ENCODE measurements around the gene ID1.

GRCh38 chr20:31638816-31639215, 33.7 kb downstream of the ID1 start:
- TF ChIP-seq EZH2phosphoT487 (IDR thresholded peaks at IDR 0.05; ENCODE audit: unreplicated experiment), result no peak
- TF ChIP-seq, protein P1, sequence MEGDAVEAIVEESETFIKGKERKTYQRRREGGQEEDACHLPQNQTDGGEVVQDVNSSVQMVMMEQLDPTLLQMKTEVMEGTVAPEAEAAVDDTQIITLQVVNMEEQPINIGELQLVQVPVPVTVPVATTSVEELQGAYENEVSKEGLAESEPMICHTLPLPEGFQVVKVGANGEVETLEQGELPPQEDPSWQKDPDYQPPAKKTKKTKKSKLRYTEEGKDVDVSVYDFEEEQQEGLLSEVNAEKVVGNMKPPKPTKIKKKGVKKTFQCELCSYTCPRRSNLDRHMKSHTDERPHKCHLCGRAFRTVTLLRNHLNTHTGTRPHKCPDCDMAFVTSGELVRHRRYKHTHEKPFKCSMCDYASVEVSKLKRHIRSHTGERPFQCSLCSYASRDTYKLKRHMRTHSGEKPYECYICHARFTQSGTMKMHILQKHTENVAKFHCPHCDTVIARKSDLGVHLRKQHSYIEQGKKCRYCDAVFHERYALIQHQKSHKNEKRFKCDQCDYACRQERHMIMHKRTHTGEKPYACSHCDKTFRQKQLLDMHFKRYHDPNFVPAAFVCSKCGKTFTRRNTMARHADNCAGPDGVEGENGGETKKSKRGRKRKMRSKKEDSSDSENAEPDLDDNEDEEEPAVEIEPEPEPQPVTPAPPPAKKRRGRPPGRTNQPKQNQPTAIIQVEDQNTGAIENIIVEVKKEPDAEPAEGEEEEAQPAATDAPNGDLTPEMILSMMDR (conservative IDR thresholded peaks at IDR 0.05; ENCODE audit: low read depth in 2 of 2), result no peak
- no peak for TF ChIP-seq EZH2 (IDR thresholded peaks at IDR 0.05; ENCODE audit: low read depth, unreplicated experiment)
- TF ChIP-seq, protein P2, sequence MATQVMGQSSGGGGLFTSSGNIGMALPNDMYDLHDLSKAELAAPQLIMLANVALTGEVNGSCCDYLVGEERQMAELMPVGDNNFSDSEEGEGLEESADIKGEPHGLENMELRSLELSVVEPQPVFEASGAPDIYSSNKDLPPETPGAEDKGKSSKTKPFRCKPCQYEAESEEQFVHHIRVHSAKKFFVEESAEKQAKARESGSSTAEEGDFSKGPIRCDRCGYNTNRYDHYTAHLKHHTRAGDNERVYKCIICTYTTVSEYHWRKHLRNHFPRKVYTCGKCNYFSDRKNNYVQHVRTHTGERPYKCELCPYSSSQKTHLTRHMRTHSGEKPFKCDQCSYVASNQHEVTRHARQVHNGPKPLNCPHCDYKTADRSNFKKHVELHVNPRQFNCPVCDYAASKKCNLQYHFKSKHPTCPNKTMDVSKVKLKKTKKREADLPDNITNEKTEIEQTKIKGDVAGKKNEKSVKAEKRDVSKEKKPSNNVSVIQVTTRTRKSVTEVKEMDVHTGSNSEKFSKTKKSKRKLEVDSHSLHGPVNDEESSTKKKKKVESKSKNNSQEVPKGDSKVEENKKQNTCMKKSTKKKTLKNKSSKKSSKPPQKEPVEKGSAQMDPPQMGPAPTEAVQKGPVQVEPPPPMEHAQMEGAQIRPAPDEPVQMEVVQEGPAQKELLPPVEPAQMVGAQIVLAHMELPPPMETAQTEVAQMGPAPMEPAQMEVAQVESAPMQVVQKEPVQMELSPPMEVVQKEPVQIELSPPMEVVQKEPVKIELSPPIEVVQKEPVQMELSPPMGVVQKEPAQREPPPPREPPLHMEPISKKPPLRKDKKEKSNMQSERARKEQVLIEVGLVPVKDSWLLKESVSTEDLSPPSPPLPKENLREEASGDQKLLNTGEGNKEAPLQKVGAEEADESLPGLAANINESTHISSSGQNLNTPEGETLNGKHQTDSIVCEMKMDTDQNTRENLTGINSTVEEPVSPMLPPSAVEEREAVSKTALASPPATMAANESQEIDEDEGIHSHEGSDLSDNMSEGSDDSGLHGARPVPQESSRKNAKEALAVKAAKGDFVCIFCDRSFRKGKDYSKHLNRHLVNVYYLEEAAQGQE (IDR thresholded peaks at IDR 0.05; ENCODE audit: unreplicated experiment), result no peak
- no peak for TF ChIP-seq POLR2AphosphoS5 (IDR thresholded peaks at IDR 0.05; ENCODE audit: low read depth)
- TF ChIP-seq CREB1 (CRISPR knock-in tag; IDR thresholded peaks at IDR 0.05; ENCODE audit: low read depth), result no peak
- TF ChIP-seq, protein P3, sequence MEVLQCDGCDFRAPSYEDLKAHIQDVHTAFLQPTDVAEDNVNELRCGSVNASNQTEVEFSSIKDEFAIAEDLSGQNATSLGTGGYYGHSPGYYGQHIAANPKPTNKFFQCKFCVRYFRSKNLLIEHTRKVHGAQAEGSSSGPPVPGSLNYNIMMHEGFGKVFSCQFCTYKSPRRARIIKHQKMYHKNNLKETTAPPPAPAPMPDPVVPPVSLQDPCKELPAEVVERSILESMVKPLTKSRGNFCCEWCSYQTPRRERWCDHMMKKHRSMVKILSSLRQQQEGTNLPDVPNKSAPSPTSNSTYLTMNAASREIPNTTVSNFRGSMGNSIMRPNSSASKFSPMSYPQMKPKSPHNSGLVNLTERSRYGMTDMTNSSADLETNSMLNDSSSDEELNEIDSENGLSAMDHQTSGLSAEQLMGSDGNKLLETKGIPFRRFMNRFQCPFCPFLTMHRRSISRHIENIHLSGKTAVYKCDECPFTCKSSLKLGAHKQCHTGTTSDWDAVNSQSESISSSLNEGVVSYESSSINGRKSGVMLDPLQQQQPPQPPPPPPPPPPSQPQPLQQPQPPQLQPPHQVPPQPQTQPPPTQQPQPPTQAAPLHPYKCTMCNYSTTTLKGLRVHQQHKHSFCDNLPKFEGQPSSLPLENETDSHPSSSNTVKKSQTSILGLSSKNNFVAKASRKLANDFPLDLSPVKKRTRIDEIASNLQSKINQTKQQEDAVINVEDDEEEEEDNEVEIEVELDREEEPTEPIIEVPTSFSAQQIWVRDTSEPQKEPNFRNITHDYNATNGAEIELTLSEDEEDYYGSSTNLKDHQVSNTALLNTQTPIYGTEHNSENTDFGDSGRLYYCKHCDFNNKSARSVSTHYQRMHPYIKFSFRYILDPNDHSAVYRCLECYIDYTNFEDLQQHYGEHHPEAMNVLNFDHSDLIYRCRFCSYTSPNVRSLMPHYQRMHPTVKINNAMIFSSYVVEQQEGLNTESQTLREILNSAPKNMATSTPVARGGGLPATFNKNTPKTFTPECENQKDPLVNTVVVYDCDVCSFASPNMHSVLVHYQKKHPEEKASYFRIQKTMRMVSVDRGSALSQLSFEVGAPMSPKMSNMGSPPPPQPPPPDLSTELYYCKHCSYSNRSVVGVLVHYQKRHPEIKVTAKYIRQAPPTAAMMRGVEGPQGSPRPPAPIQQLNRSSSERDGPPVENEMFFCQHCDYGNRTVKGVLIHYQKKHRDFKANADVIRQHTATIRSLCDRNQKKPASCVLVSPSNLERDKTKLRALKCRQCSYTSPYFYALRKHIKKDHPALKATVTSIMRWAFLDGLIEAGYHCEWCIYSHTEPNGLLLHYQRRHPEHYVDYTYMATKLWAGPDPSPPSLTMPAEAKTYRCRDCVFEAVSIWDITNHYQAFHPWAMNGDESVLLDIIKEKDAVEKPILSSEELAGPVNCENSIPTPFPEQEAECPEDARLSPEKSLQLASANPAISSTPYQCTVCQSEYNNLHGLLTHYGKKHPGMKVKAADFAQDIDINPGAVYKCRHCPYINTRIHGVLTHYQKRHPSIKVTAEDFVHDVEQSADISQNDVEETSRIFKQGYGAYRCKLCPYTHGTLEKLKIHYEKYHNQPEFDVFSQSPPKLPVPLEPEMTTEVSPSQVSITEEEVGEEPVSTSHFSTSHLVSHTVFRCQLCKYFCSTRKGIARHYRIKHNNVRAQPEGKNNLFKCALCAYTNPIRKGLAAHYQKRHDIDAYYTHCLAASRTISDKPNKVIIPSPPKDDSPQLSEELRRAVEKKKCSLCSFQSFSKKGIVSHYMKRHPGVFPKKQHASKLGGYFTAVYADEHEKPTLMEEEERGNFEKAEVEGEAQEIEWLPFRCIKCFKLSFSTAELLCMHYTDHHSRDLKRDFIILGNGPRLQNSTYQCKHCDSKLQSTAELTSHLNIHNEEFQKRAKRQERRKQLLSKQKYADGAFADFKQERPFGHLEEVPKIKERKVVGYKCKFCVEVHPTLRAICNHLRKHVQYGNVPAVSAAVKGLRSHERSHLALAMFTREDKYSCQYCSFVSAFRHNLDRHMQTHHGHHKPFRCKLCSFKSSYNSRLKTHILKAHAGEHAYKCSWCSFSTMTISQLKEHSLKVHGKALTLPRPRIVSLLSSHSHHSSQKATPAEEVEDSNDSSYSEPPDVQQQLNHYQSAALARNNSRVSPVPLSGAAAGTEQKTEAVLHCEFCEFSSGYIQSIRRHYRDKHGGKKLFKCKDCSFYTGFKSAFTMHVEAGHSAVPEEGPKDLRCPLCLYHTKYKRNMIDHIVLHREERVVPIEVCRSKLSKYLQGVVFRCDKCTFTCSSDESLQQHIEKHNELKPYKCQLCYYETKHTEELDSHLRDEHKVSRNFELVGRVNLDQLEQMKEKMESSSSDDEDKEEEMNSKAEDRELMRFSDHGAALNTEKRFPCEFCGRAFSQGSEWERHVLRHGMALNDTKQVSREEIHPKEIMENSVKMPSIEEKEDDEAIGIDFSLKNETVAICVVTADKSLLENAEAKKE (CRISPR knock-in tag; IDR thresholded peaks at IDR 0.05), result no peak
- no peak for TF ChIP-seq NANOG (IDR thresholded peaks at IDR 0.05; ENCODE audit: borderline replicate concordance)
- TF ChIP-seq, protein P4, sequence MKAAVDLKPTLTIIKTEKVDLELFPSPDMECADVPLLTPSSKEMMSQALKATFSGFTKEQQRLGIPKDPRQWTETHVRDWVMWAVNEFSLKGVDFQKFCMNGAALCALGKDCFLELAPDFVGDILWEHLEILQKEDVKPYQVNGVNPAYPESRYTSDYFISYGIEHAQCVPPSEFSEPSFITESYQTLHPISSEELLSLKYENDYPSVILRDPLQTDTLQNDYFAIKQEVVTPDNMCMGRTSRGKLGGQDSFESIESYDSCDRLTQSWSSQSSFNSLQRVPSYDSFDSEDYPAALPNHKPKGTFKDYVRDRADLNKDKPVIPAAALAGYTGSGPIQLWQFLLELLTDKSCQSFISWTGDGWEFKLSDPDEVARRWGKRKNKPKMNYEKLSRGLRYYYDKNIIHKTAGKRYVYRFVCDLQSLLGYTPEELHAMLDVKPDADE (IDR thresholded peaks at IDR 0.05), result no peak
- TF ChIP-seq JUNB (IDR thresholded peaks at IDR 0.05; ENCODE audit: unreplicated experiment), result no peak
- no peak for TF ChIP-seq ZNF331 (CRISPR knock-in tag; IDR thresholded peaks at IDR 0.05; ENCODE audit: low read depth)
- TF ChIP-seq STAT1 (IDR thresholded peaks at IDR 0.05; ENCODE audit: unreplicated experiment), result no peak
- no peak for TF ChIP-seq ZNF114 (CRISPR knock-in tag; IDR thresholded peaks at IDR 0.05)
